Prostate gland (tissue), 2 donors: ENCODE results near the gene HMGB3. TPM values are rescaled to one million over a fixed set of nuclear protein-coding genes. Genes with fewer than 3 reads are reported as not detected.

Experiments used
- DNase-seq: peaks from one replicate; pipeline ENCODE4 v3.0.0-alpha.2; 2019; ENCODE audit warnings: low spot score
- H3K27ac ChIP-seq, 2 donors: fragments of 200-600 bp; sonication (generic); 2 replicates each; pipeline ENCODE4 v1.5.1; 2017 to 2019
- H3K27me3 ChIP-seq: fragments of 200-600 bp; sonication (generic); replicated peaks from 2 replicates; pipeline ENCODE4 v1.5.1; 2019; ENCODE audit not compliant: insufficient read depth
- H3K36me3 ChIP-seq, 2 donors: fragments of 200-600 bp; sonication (generic); 1 replicate in 1 of 2; 2 replicates in 1 of 2; pipeline versions ENCODE4 v1.5.1 to v1.8.1; 2017 to 2019
- H3K4me1 ChIP-seq: fragments of 200-600 bp; sonication (generic); replicated peaks from 2 replicates; pipeline ENCODE4 v1.5.1; 2019
- H3K4me3 ChIP-seq, 2 donors: fragments of 200-600 bp; sonication (generic); 2 replicates each; pipeline ENCODE4 v1.5.1; 2017 to 2019
- H3K9me3 ChIP-seq: fragments of 200-600 bp; sonication (generic); 2 replicates; pipeline ENCODE4 v1.5.1; 2017
- POLR2A ChIP-seq: fragments of 450-650 bp; IDR thresholded peaks from one replicate; pipeline ENCODE4 v1.6.1; 2016; ENCODE audit warnings: antibody characterized with exemption, mild to moderate bottlenecking
- POLR2AphosphoS5 ChIP-seq: sonication (generic); formaldehyde crosslinking; IDR thresholded peaks from one replicate; pipeline ENCODE4 v1.6.1; 2017; ENCODE audit warnings: antibody characterized with exemption
- WGBS: methylation state at CpG from one replicate; pipeline ENCODE4 v1.1.5; 2018; 5-methylcytosine and 5-hydroxymethylcytosine counted together
- intact Hi-C: fragments of 100-400 bp; cut with DNase I; formaldehyde crosslinking; loops from one replicate; pipeline ENCODE4 v1.14.2; 2022
- total RNA-seq, 2 donors: library from RNA; depleted of rRNA; stranded (reverse); fragments of >200 nt; gene quantifications; one replicate each; pipeline ENCODE4 v1.1.0, GENCODE V29; 2016
- TF ChIP-seq, protein P1 (sequence below), 4 experiments: fragments of 200-600 bp in 2 of 4; fragments of 450-650 bp in 2 of 4; sonication (generic) in 2 of 4; IDR thresholded peaks; 1 replicate in 3 of 4; 2 replicates in 1 of 4; pipeline ENCODE4 v1.5.1; 2016 to 2019; ENCODE audit warnings: antibody characterized with exemption in 4 of 4, mild to moderate bottlenecking in 2 of 4, moderate library complexity in 2 of 4

HMGB3 gene
- total RNA-seq, 2 donors from 2014 or later, result 7.5 to 11.8 TPM

DNA sequence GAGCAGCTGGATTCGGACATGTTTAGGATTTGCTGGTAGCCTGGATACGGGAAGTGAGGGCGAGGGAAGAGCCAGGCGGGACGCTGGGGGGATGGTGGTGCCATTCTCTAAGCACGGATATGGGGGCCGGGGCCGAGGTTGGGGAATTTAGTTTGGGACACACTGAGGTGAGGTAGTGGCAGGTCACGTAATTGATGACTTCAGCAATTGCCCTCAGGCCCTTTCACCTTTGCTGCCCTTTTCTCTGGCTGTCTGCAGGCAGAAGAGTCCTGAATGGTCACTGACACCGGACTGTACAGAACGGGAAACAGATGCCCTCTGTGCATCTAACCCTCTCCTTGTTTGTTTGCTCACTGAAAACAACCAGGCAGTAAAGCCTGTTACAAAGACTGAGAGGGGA is 16.9 kb upstream of the HMGB3 start:
- 40% methylated on average over 11 of the region's 11 CpGs for WGBS

DNA sequence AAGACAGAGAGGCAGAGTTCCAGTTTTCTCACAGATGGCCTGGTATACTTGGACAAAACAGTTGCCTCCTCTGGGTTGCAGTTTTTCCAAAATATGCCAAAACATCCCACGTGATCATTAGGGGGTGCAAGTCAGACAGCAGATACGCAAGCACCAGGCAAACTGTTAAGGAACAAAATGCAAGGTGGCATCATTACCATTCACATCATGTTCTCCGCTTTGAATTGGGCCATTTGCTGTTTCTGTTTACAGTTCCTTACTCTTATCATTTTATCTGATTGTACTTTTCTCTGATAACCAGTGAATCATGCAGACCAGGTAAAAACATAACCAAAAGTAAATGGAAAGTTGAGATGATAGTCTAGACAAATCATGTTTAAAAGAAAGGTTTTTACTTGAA is 16.4 kb upstream of the HMGB3 start:
- Histone ChIP-seq H3K9me3 (no peaks in the 10 kb centered on the region), H3K4me3 (no peak overlapping the region), H3K4me1 (no peaks in the 10 kb centered on the region), H3K36me3 (no peaks in the 10 kb centered on the region), H3K27ac (no peak overlapping the region), H3K27me3 (no peaks in the 10 kb centered on the region)
- WGBS, result 28% methylated on average over 3 of the region's 3 CpGs
- no peak for DNase-seq
- intact Hi-C loops, result no loop called here
- TF ChIP-seq, protein P1, sequence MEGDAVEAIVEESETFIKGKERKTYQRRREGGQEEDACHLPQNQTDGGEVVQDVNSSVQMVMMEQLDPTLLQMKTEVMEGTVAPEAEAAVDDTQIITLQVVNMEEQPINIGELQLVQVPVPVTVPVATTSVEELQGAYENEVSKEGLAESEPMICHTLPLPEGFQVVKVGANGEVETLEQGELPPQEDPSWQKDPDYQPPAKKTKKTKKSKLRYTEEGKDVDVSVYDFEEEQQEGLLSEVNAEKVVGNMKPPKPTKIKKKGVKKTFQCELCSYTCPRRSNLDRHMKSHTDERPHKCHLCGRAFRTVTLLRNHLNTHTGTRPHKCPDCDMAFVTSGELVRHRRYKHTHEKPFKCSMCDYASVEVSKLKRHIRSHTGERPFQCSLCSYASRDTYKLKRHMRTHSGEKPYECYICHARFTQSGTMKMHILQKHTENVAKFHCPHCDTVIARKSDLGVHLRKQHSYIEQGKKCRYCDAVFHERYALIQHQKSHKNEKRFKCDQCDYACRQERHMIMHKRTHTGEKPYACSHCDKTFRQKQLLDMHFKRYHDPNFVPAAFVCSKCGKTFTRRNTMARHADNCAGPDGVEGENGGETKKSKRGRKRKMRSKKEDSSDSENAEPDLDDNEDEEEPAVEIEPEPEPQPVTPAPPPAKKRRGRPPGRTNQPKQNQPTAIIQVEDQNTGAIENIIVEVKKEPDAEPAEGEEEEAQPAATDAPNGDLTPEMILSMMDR (IDR thresholded peaks at IDR 0.05), result no peak
- TF ChIP-seq POLR2A, result no peak
- TF ChIP-seq POLR2AphosphoS5, result no peak

More for the DNA sequence above, 16.9 kb upstream of the HMGB3 start:
- intact Hi-C loops, result no loop called here
- Histone ChIP-seq H3K9me3 (no peaks in the 10 kb centered on the region), H3K4me3 (no peak overlapping the region), H3K27ac (no peak overlapping the region), H3K4me1 (no peaks in the 10 kb centered on the region), H3K36me3 (no peaks in the 10 kb centered on the region), H3K27me3 (no peaks in the 10 kb centered on the region)
- no peak for TF ChIP-seq POLR2AphosphoS5
- TF ChIP-seq POLR2A, result no peak
- no peak for DNase-seq

DNA sequence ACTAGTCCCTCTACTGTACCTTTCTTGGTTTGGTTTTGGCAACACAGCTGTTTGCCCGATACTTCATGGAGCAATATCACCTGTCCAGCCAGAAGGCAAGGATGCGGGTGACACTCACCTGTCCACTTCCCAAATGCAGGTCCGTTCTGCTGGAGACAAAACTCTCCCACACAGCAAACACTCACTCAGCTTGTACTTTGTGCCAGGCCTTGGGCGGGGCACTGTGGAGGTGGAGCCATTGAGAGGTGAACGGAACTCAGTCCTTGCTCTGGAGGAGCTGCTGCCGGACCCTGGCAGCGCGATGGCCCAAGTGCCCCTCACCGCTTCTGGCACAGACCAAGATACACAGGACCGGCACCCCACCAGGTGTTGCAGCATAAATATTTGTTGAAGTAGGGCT is 15.3 kb upstream of the HMGB3 start:
- Histone ChIP-seq H3K27ac (no peak overlapping the region), H3K4me1 (no peaks in the 10 kb centered on the region), H3K9me3 (no peaks in the 10 kb centered on the region), H3K27me3 (no peaks in the 10 kb centered on the region), H3K4me3 (no peak overlapping the region), H3K36me3 (no peaks in the 10 kb centered on the region)
- intact Hi-C loops, result no loop called here
- no peak for DNase-seq
- WGBS, result 83% methylated on average over 4 of the region's 10 CpGs
- TF ChIP-seq POLR2A, result no peak
- TF ChIP-seq, protein P1 (IDR thresholded peaks at IDR 0.05), result no peak
- TF ChIP-seq POLR2AphosphoS5, result no peak

DNA sequence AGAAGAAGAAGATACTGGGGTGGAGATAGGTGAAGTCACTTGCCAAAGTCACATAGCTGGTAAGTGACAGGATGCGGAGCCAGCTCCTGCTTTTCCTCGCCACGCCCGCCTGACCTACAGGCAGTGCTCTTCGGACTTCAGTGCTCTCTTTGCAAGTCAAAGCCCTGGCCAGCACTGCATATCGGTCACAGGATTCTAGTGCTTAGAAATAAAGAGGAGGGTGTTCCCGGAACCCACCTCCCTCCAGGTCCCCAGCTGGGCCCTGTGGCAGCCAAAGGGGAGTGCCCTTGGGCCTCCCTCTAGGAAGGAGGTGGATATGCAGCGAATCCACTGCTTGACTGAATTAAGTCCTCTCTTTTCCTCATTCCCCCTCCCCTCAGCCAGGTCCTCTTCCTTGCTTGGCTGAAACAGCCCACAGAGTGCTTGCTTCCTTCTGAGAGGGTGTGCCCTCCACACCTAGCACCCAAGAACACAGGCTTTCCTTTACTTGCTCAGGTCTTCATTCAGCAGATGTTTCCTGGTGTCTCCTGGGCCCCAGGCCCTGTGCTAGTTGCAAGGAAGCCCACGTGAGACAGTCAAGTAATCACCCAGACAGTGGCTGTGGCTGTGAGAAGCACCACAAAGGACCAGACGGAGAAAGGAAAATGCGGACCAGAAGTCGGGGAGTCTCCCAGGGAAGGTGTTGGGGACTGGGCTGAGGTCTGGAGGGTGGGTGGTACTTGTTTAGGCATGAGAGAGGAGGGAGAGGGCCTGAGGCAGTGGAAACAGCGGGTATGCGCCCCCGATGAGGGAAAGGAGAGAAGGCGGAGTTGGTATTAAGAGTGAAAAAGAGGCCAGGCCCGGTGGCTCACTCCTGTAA is 14.0 kb upstream of the HMGB3 start:
- no peak overlapping the region for H3K4me3 ChIP-seq
- TF ChIP-seq, protein P1 (IDR thresholded peaks at IDR 0.05), result no peak
- TF ChIP-seq POLR2AphosphoS5, result no peak
- no peak for TF ChIP-seq POLR2A
- WGBS, result 90% methylated on average over 16 of the region's 17 CpGs
- no peaks in the 10 kb centered on the region for H3K9me3 ChIP-seq
- H3K4me1 ChIP-seq, result no peaks in the 10 kb centered on the region
- H3K27me3 ChIP-seq, result no peaks in the 10 kb centered on the region
- no peak overlapping the region for H3K27ac ChIP-seq
- intact Hi-C loops, result no loop called here
- no peak for DNase-seq
- H3K36me3 ChIP-seq, result no peaks in the 10 kb centered on the region

DNA sequence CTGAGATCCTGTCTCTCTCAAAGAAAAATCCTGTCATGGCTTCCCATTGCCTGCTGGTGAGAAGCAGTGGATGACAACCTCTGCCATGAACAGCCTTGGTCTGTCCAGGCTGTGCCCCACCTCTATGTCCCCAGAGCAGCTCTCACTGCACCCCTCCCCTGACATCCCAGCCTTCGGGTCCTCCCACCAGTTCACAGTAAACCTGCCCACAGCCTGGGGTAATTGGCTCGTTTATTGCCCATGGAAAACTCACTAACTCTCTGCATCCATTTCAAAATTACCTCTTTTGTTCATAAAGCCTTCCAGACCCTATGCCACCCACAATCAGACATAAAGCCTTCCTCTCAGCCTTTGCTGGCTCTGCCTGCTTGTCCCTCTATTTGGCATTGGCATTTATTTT is 10.7 kb upstream of the HMGB3 start:
- no peaks in the 10 kb centered on the region for H3K36me3 ChIP-seq

More for the DNA sequence above, 10.7 kb upstream of the HMGB3 start:
- Histone ChIP-seq H3K9me3 (no peaks in the 10 kb centered on the region), H3K4me3 (no peak overlapping the region), H3K4me1 (no peaks in the 10 kb centered on the region), H3K27ac (no peak overlapping the region), H3K27me3 (no peaks in the 10 kb centered on the region)
- 50% methylated on average over 1 of the region's 2 CpGs for WGBS
- no peak for DNase-seq
- intact Hi-C loops, result no loop called here
- TF ChIP-seq, protein P1 (IDR thresholded peaks at IDR 0.05), result no peak
- TF ChIP-seq POLR2A (no peak), POLR2AphosphoS5 (no peak)
